ENCODE data around the gene CKMT2. TPM values are rescaled to one million over a fixed set of nuclear protein-coding genes. Genes with fewer than 3 reads are reported as not detected.

CKMT2 gene
- total and polyA plus RNA-seq, 2 experiments from 2014 or later, result 2.9 to 8.2 TPM

- TF ChIP-seq REST (IDR thresholded peaks at IDR 0.05; ENCODE audit: unreplicated experiment) (no peak), ETS1 (IDR thresholded peaks at IDR 0.05) (no peak), ZNF331 (CRISPR knock-in tag; IDR thresholded peaks at IDR 0.05; ENCODE audit: low read depth) (no peak), POLR2AphosphoS5 (IDR thresholded peaks at IDR 0.05; ENCODE audit: low read depth) (no peak), EZH2 (IDR thresholded peaks at IDR 0.05; ENCODE audit: low read depth, unreplicated experiment) (no peak), JUNB (IDR thresholded peaks at IDR 0.05; ENCODE audit: unreplicated experiment) (no peak), ZNF114 (CRISPR knock-in tag; IDR thresholded peaks at IDR 0.05) (no peak), CREB1 (CRISPR knock-in tag; IDR thresholded peaks at IDR 0.05; ENCODE audit: low read depth) (no peak)
Measured at GRCh38 chr5:81234801-81235200, 1.7 kb downstream of the CKMT2 start (continued).

GRCh38 chr5:81235287-81236072 is 2.4 kb downstream of the CKMT2 start:
- no peak overlapping the region for H3K4me3 ChIP-seq
- no peak overlapping the region for H3K4me2 ChIP-seq
- H3K27me3 Mint-ChIP-seq (ENCODE audit: insufficient read depth, low read depth, poor library complexity), result peaks cover 2% of the 10 kb centered on the region
- H3K4me1 Mint-ChIP-seq, result peaks cover 22% of the 10 kb centered on the region
- H3K36me3 ChIP-seq (ENCODE audit: insufficient read depth), result no peaks in the 10 kb centered on the region
- DNase-seq (ENCODE audit: low spot score) (no peak), ATAC-seq (no peak)
- no peaks in the 10 kb centered on the region for H3K79me2 ChIP-seq (replicated peaks; ENCODE audit: insufficient read depth)
- H3K4me1 ChIP-seq (ENCODE audit: insufficient read depth), result peaks cover 21% of the 10 kb centered on the region; the same call in 1 of the 2 replicates
- no peak overlapping the region for H3K4me3 Mint-ChIP-seq
- H4K20me1 ChIP-seq (replicated peaks; ENCODE audit: insufficient read depth), result no peaks in the 10 kb centered on the region; the same call in 1 of the 2 replicates
- H3K27ac ChIP-seq (ENCODE audit: low read depth), result no peak overlapping the region
- H3K9me2 ChIP-seq (ENCODE audit: insufficient read depth), result no peaks in the 10 kb centered on the region; the same call in 1 of the 2 replicates
- H3K27me3 ChIP-seq (ENCODE audit: insufficient read depth), result no peaks in the 10 kb centered on the region
- peaks cover 6% of the 10 kb centered on the region; the same call in 2 of the 3 replicates for H3K36me3 Mint-ChIP-seq (ENCODE audit: low read depth)
- no peak overlapping the region for H3K27ac Mint-ChIP-seq
- H2AFZ ChIP-seq, result no peak overlapping the region
- no peaks in the 10 kb centered on the region for H3F3A ChIP-seq (replicated peaks; ENCODE audit: low read depth)
- H3K9me3 Mint-ChIP-seq, result no peaks in the 10 kb centered on the region
- TF ChIP-seq CTCF (conservative IDR thresholded peaks at IDR 0.05; ENCODE audit: low read depth in 2 of 2) (no peak), ZNF114 (CRISPR knock-in tag; IDR thresholded peaks at IDR 0.05) (no peak), CREB1 (CRISPR knock-in tag; IDR thresholded peaks at IDR 0.05; ENCODE audit: low read depth) (no peak), STAT1 (IDR thresholded peaks at IDR 0.05; ENCODE audit: unreplicated experiment) (no peak), ZNF331 (CRISPR knock-in tag; IDR thresholded peaks at IDR 0.05; ENCODE audit: low read depth) (no peak), NANOG (IDR thresholded peaks at IDR 0.05; ENCODE audit: borderline replicate concordance) (no peak), EZH2phosphoT487 (IDR thresholded peaks at IDR 0.05; ENCODE audit: unreplicated experiment) (no peak), JUNB (IDR thresholded peaks at IDR 0.05; ENCODE audit: unreplicated experiment) (no peak), EZH2 (IDR thresholded peaks at IDR 0.05; ENCODE audit: low read depth, unreplicated experiment) (no peak), REST (IDR thresholded peaks at IDR 0.05; ENCODE audit: unreplicated experiment) (no peak), POLR2AphosphoS5 (IDR thresholded peaks at IDR 0.05; ENCODE audit: low read depth) (no peak), ETS1 (IDR thresholded peaks at IDR 0.05) (no peak)

All from GM23338 (cell line).